HG03064 (cell line): ENCODE results near the gene TMC1.
"Not testable (repeated sequence)": the region's sequence is repeated elsewhere in the genome, so short reads cannot be mapped to it uniquely, and the experiment has no call there.

Source experiments
- ATAC-seq: cut with Tn5 transposase; IDR thresholded peaks from one replicate; pipeline ENCODE4 v1.9.1; 2021; ENCODE audit warnings: low read depth; ENCODE audit not compliant: unreplicated experiment

Gene TMC1

GRCh38 chr9:72521416-72521815, at the start of gene TMC1:
TMC1 (plus strand) TSS chr9:72521608; CDS start chr9:72648649, 127,041 bp downstream.
- ATAC-seq: not testable (repeated sequence)

GRCh38 chr9:72473474-72474261, 47.7 kb upstream of the TMC1 start:
- ATAC-seq: peak; percentile 80

GRCh38 chr9:72474676-72475075, 46.7 kb upstream of the TMC1 start:
- no peak for ATAC-seq

- no peak for ATAC-seq
Measured at GRCh38 chr9:72476100-72476499, 45.3 kb upstream of the TMC1 start.

- no peak for ATAC-seq
Measured at GRCh38 chr9:72476617-72477437, 44.6 kb upstream of the TMC1 start.

GRCh38 chr9:72477930-72478518, 43.4 kb upstream of the TMC1 start:
- ATAC-seq: no peak

GRCh38 chr9:72478966-72479365, 42.4 kb upstream of the TMC1 start:
- no peak for ATAC-seq

GRCh38 chr9:72480261-72480660, 41.1 kb upstream of the TMC1 start:
- not testable (repeated sequence) for ATAC-seq

GRCh38 chr9:72480921-72481320, 40.5 kb upstream of the TMC1 start:
- ATAC-seq: no peak

- ATAC-seq: no peak
Measured at GRCh38 chr9:72485821-72486593, 35.4 kb upstream of the TMC1 start.

GRCh38 chr9:72486594-72486955, 34.8 kb upstream of the TMC1 start:
- ATAC-seq: no peak

GRCh38 chr9:72487665-72488064, 33.7 kb upstream of the TMC1 start:
- not testable (repeated sequence) for ATAC-seq

- ATAC-seq: no peak
Measured at GRCh38 chr9:72489986-72490385, 31.4 kb upstream of the TMC1 start.

- no peak for ATAC-seq
Measured at GRCh38 chr9:72491242-72491641, 30.2 kb upstream of the TMC1 start.

- no peak for ATAC-seq
Measured at GRCh38 chr9:72494051-72494450, 27.4 kb upstream of the TMC1 start.

GRCh38 chr9:72497447-72498046, 23.9 kb upstream of the TMC1 start:
- no peak for ATAC-seq

GRCh38 chr9:72506615-72507014, 14.8 kb upstream of the TMC1 start:
- ATAC-seq: no peak

- peak; percentile 25 for ATAC-seq
Measured at GRCh38 chr9:72509053-72509452, 12.4 kb upstream of the TMC1 start.

- peak; percentile 89 for ATAC-seq
Measured at GRCh38 chr9:72509635-72510034, 11.8 kb upstream of the TMC1 start.

GRCh38 chr9:72521011-72521410, 397 bp upstream of the TMC1 start:
- ATAC-seq: not testable (repeated sequence)
